ENCODE results near the gene CELA3B.
"Not testable (repeated sequence)": the region's sequence is repeated elsewhere in the genome, so short reads cannot be mapped to it uniquely, and the experiment has no call there.

The CELA3B gene

DNA sequence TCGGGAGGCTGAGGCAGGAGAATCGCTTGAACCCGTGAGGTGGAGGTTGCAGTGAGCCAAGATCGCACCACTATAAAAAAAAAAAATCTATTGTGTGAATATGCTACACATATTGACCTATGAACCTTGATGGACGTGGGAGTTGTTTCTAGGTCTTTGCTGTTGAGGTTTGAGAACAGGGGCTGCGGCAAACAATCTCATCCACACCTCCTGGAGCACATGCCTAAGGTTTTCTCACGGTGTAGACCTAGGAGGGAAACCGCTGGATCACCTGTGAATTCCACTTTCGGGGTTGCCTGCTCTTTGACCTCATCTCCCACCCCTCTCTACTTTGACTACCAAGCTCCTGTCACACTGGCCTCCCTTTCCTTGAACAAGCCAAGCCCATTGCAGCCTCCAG, 1.5 kb upstream of the CELA3B start:
- H3K27me3 ChIP-seq (replicated peaks); H3K4me3 ChIP-seq (ENCODE audit: low read depth, low read length); H3K27ac ChIP-seq; in situ Hi-C loops (cut with HindIII; ENCODE audit: low pct_ligation_motif_present, low sequenced_read_pairs); DNase-seq; H3K36me3 ChIP-seq (replicated peaks): not testable (repeated sequence)

DNA sequence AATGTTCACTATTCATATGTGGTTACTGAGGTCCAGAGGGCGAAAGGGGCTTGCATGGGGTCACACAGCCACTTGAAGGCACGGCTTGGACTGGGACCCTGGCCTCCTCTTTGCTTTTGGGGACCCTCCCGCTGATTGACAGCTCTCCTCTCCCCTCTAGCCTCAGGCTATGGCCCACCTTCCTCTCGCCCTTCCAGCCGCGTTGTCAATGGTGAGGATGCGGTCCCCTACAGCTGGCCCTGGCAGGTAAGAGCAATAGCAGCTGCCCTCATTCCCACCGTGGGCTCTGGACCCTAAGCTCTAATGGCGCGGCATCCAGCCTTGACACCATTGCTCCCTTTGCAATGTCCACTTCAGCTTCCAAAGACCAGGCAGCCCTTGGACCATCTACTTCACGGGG, 1.4 kb downstream of the CELA3B start:
- H3K27ac ChIP-seq; H3K27me3 ChIP-seq (replicated peaks); DNase-seq; H3K4me3 ChIP-seq (ENCODE audit: low read depth, low read length); H3K36me3 ChIP-seq (replicated peaks); in situ Hi-C loops (cut with HindIII; ENCODE audit: low pct_ligation_motif_present, low sequenced_read_pairs): not testable (repeated sequence)

DNA sequence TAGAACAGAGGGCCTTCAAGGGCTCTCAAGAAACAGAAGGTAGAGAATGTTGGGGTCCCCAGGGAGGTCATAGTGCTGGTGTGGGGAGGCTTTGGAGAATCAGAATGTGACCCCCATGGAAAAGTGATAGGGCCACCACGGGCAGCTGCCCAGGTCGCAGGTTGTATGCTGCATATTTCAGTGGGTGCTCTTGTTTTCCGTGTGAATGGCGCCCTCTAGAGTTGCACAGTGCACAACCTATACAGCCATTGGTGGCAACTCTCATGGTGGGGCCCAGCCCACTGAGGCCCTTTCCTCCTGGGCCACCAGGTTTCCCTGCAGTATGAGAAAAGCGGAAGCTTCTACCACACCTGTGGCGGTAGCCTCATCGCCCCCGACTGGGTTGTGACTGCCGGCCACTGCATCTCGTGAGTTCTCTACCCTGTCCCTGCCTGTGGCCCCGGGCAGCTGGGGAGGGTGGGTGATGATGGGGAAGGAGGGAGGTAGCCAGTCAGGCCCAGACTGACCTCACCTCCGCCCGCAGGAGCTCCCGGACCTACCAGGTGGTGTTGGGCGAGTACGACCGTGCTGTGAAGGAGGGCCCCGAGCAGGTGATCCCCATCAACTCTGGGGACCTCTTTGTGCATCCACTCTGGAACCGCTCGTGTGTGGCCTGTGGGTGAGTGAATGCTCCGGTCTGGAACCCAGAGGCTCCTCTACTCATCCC, 3.8 kb downstream of the CELA3B start:
- H3K4me3 ChIP-seq (ENCODE audit: low read depth, low read length); H3K27me3 ChIP-seq (replicated peaks); H3K27ac ChIP-seq; H3K36me3 ChIP-seq (replicated peaks); in situ Hi-C loops (cut with HindIII; ENCODE audit: low pct_ligation_motif_present, low sequenced_read_pairs); DNase-seq: not testable (repeated sequence)
- TF ChIP-seq, protein P1, sequence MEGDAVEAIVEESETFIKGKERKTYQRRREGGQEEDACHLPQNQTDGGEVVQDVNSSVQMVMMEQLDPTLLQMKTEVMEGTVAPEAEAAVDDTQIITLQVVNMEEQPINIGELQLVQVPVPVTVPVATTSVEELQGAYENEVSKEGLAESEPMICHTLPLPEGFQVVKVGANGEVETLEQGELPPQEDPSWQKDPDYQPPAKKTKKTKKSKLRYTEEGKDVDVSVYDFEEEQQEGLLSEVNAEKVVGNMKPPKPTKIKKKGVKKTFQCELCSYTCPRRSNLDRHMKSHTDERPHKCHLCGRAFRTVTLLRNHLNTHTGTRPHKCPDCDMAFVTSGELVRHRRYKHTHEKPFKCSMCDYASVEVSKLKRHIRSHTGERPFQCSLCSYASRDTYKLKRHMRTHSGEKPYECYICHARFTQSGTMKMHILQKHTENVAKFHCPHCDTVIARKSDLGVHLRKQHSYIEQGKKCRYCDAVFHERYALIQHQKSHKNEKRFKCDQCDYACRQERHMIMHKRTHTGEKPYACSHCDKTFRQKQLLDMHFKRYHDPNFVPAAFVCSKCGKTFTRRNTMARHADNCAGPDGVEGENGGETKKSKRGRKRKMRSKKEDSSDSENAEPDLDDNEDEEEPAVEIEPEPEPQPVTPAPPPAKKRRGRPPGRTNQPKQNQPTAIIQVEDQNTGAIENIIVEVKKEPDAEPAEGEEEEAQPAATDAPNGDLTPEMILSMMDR (IDR thresholded peaks at IDR 0.05; ENCODE audit: low read depth, low read length, missing control alignments) = peak; percentile 25

DNA sequence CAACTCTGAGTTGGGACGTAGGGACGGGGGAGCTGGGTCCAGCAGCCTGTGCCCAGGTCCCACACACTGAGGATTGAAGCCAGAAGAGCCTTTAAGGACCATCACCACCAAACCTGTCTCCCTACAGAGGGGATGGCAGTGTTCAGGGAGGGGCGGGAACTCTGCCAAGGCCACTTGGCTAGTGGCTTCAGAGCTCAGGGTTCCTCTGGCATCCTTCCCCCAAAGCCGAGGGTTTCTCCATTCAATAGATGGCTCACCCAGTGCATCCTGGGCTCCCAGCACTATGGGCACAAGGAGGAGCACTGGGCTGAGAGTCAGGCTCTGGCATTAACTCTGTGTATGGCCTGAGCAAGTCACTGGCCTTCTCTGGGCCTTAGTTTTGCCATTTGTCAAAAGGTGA, 4.4 kb downstream of the CELA3B start:
- H3K4me3 ChIP-seq (ENCODE audit: low read depth, low read length); in situ Hi-C loops (cut with HindIII; ENCODE audit: low pct_ligation_motif_present, low sequenced_read_pairs); H3K27ac ChIP-seq; H3K27me3 ChIP-seq (replicated peaks); DNase-seq; H3K36me3 ChIP-seq (replicated peaks): not testable (repeated sequence)

DNA sequence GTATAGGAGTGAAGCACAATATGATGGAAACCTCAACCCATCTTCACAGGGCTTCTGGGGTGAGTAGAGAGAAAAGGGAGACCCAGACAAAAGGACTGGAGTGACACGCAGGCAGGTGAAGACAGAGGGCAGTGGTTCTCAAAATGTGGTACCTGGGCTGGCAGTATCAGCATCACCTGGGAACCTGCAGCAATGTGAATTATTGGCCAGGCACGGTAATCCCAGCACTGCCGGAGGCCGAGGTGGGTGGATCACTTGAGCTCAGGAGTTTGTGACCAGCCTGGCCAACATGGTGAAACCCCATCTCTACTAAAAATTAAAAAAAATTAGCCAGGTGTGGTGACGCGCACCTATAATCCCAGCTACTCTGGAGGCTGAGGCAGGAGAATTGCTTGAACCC, 5.3 kb downstream of the CELA3B start:
- H3K36me3 ChIP-seq (replicated peaks); in situ Hi-C loops (cut with HindIII; ENCODE audit: low pct_ligation_motif_present, low sequenced_read_pairs); H3K27me3 ChIP-seq (replicated peaks); DNase-seq; H3K4me3 ChIP-seq (ENCODE audit: low read depth, low read length); H3K27ac ChIP-seq: not testable (repeated sequence)

DNA sequence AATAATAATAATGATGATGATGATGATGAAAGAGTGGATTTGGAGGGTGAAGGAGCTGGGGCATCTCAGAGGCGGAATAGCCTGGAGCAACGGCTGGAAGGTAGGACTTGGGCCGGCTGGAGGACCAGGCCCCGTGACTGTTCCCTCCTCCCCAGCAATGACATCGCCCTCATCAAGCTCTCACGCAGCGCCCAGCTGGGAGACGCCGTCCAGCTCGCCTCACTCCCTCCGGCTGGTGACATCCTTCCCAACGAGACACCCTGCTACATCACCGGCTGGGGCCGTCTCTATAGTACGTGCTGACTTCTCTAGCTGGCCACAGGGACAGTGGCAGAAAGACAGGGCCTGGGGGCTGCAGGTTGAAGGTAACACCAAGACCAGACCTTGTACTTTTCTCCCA, 6.7 kb downstream of the CELA3B start:
- H3K27ac ChIP-seq; in situ Hi-C loops (cut with HindIII; ENCODE audit: low pct_ligation_motif_present, low sequenced_read_pairs); H3K36me3 ChIP-seq (replicated peaks); DNase-seq; H3K27me3 ChIP-seq (replicated peaks); H3K4me3 ChIP-seq (ENCODE audit: low read depth, low read length): not testable (repeated sequence)

DNA sequence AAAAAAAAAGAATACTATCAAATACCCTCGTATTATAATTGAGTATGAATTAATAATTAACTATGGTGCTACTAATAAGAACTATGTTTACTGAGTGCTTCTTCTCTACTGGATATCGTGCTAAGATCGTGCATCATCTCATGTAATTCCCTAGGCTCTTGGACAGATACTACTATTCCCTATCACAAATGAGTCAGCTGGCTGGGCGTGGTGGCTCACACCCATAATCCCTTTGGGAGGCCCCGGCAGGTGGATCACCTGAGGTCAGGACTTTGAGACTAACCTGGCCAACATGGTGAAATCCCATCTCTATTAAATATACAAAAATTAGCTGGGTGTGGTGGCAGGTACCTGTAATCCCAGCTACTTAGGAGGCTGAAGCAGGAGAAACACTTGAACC, 9.1 kb downstream of the CELA3B start:
- H3K36me3 ChIP-seq (replicated peaks); DNase-seq; H3K27me3 ChIP-seq (replicated peaks); in situ Hi-C loops (cut with HindIII; ENCODE audit: low pct_ligation_motif_present, low sequenced_read_pairs); H3K27ac ChIP-seq; H3K4me3 ChIP-seq (ENCODE audit: low read depth, low read length): not testable (repeated sequence)

DNA sequence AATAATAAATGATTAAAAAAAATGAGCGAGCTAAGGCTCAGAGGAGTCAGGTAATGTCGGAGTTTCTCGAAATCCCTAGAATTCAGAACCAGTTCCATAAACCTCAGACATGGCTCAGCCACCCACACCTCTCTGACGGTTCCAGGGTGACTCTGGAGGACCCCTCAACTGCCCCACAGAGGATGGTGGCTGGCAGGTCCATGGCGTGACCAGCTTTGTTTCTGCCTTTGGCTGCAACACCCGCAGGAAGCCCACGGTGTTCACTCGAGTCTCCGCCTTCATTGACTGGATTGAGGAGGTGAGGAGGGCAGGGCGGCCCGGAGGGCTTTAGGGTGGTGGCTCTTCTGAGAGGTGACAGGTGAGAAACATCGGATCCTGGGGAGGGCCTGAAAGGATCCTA, 9.6 kb downstream of the CELA3B start:
- H3K27me3 ChIP-seq (replicated peaks); H3K36me3 ChIP-seq (replicated peaks); DNase-seq; in situ Hi-C loops (cut with HindIII; ENCODE audit: low pct_ligation_motif_present, low sequenced_read_pairs); H3K4me3 ChIP-seq (ENCODE audit: low read depth, low read length); H3K27ac ChIP-seq: not testable (repeated sequence)

DNA sequence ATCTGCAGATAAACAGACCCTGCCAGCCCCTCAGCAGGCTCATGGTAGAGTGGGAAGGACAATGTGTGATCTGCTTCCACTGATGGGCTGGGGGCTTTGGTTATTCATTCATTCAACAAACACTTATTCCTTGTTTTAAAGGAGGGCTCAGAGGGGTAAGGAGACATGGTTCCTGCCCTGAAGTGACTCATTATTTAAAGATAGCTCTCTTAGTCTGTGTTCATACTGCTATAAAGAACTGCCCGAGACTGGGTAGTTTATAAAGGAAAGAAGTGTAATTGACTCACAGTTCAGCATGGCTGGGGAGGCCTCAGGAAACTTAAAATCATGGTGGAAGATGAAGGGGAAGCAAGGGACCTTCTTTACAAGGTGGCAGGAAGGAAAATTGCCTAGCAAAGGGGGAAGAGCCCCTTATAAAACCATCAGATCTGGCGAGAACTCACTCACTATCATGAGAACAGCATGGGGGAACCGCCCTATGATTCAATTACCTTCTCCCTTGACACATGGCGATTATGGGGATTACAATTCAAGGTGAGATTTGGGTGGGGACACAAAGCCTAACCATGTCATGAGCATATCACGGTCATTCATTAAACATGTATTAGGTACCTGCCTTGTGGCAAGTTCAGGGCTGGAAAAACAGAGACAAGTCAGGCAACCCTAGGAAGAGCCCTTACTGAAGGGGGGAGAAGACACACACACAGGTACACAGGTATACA, 13.0 kb downstream of the CELA3B start:
- in situ Hi-C loops (cut with HindIII; ENCODE audit: low pct_ligation_motif_present, low sequenced_read_pairs); H3K36me3 ChIP-seq (replicated peaks); DNase-seq: not testable (repeated sequence)

DNA sequence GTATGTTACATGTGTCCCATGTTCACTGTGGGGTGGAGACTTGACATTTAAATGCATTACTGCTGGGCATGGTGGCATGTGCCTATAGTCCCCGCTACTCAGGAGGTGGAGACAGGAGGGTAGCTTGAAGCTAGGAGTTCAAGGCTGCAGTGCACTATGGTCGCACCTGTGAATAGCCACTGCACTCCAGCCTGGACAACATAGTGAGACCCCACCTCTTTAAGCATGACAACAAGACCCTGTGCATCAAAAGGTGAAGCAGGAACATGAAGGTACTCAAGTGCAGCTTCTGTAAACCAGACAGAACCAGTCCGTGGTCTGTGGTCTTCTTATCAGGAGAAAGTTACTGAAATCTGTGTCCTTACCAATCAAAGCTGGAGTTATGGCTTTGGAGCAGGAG, 15.4 kb downstream of the CELA3B start:
- H3K27me3 ChIP-seq (replicated peaks); H3K36me3 ChIP-seq (replicated peaks); H3K4me3 ChIP-seq (ENCODE audit: low read depth, low read length); H3K27ac ChIP-seq; in situ Hi-C loops (cut with HindIII; ENCODE audit: low pct_ligation_motif_present, low sequenced_read_pairs); DNase-seq: not testable (repeated sequence)

More for the DNA sequence above, 13.0 kb downstream of the CELA3B start:
- H3K4me3 ChIP-seq (ENCODE audit: low read depth, low read length); H3K27ac ChIP-seq; H3K27me3 ChIP-seq (replicated peaks): not testable (repeated sequence)

DNA sequence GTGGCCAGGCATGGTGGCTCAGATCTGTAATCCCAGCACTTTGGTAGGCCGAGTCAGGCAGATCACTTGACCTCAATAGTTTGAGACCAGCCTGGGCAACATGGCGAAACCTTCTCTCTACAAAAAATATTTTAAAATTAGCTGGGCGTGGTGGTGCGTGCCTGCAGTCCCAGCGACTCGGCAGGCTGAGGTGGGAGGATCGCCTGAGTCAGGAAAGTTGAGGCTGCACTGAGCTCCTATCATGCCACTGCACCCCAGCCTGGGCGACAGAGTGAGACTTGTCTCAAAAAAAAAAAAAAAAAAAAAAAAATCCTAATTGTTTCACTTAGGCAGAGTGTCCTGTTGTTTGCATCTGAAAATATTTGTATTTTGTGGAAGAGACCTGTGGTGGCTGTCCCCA, 17.9 kb downstream of the CELA3B start:
- H3K4me3 ChIP-seq (ENCODE audit: low read depth, low read length); in situ Hi-C loops (cut with HindIII; ENCODE audit: low pct_ligation_motif_present, low sequenced_read_pairs); H3K27me3 ChIP-seq (replicated peaks); H3K27ac ChIP-seq; DNase-seq; H3K36me3 ChIP-seq (replicated peaks): not testable (repeated sequence)

DNA sequence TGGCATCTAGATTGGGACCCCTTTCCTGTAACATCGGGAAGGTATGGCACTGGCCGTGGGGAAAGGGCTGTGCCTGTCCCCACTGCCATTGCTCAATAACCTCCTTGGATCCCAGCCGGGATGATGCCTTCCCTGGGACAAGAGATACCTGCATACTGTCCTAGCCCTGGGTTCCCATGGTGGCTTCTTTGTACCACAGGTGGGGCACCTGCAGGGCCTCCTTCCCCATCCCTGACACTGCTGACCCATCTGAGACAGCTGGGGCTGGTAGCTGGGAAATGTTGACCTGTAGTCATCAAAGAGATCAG, 19.8 kb downstream of the CELA3B start:
- H3K4me3 ChIP-seq (ENCODE audit: low read depth, low read length); H3K27me3 ChIP-seq (replicated peaks); H3K27ac ChIP-seq; DNase-seq; in situ Hi-C loops (cut with HindIII; ENCODE audit: low pct_ligation_motif_present, low sequenced_read_pairs); H3K36me3 ChIP-seq (replicated peaks): not testable (repeated sequence)

DNA sequence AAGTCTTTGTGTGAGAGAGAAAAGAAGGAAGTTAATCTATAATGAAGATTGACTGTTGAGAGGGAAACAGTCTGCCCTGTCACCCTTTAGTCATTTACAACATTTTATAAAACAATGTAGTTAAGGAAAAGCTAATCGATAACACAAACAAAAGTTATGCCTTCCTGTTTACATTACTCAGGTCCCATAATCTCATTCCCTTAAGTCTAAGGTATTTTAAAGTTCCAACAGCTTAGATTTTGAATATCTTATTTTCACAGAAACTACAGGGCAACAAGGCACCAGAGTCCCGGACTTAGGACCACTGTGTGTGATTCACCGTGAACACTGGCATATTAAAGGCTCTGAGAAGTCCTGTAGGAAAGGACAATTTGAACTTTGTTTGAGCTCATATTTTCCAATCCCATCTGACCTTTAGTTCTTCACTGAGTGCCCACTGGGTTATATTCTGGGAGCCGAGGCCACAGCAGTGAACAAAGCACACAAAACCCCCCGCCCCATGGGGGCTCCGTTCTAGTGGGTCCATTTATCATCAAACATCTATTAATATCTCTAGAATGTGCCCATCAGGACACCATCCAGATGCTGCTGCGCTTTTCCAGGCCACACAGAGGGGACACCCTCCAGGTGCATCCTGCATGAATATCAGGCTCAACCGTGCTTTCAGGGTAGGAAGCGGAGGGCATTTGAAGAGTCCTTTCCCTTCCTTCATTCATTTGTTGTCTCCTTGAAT, 21.2 kb downstream of the CELA3B start:
- in situ Hi-C loops (cut with HindIII; ENCODE audit: low pct_ligation_motif_present, low sequenced_read_pairs); H3K27ac ChIP-seq; DNase-seq; H3K36me3 ChIP-seq (replicated peaks); H3K4me3 ChIP-seq (ENCODE audit: low read depth, low read length); H3K27me3 ChIP-seq (replicated peaks): not testable (repeated sequence)

All from brain microvascular endothelial cell (primary cell).